HepG2 (cell line): ENCODE results near the gene SLC26A5. TPM values are rescaled to one million over a fixed set of nuclear protein-coding genes. Genes with fewer than 3 reads are reported as not detected.
A peak's percentile ranks its signal among the peaks of the same experiment; 100 is the strongest.

Experiments
- AHR ChIP-seq: IDR thresholded peaks from 2 replicates; pipeline ENCODE4 v1.6.1; 2018; ENCODE audit warnings: missing genetic modification reagents, missing compliant biosample characterization
- GFI1 ChIP-seq: sonication (generic); formaldehyde crosslinking; IDR thresholded peaks from 2 replicates; pipeline ENCODE4 v1.5.0; 2020; ENCODE audit warnings: missing genetic modification reagents, mild to moderate bottlenecking, borderline replicate concordance
- GRHL1 ChIP-seq: sonication (generic); formaldehyde crosslinking; conservative IDR thresholded peaks from 2 replicates; pipeline ENCODE4 v1.8.0; 2022; ENCODE audit warnings: missing genetic modification reagents
- HMGA1 ChIP-seq: sonication (generic); formaldehyde crosslinking; conservative IDR thresholded peaks from 2 replicates; pipeline ENCODE4 v1.4.0; 2020; ENCODE audit warnings: missing genetic modification reagents
- KDM4B ChIP-seq: sonication (generic); formaldehyde crosslinking; IDR thresholded peaks from 2 replicates; pipeline ENCODE4 v1.4.0; 2020; ENCODE audit warnings: missing genetic modification reagents
- NCOA1 ChIP-seq: sonication (generic); formaldehyde crosslinking; IDR thresholded peaks from 2 replicates; pipeline ENCODE4 v1.9.0; 2021; ENCODE audit warnings: missing genetic modification reagents
- POGZ ChIP-seq: sonication (generic); formaldehyde crosslinking; IDR thresholded peaks from 2 replicates; pipeline ENCODE4 v1.4.0; 2020; ENCODE audit warnings: mild to moderate bottlenecking, missing genetic modification reagents
- SAP130 ChIP-seq: IDR thresholded peaks from 2 replicates; pipeline ENCODE4 v1.6.1; 2016; ENCODE audit warnings: low read depth
- SIX1 ChIP-seq: sonication (generic); formaldehyde crosslinking; IDR thresholded peaks from 2 replicates; pipeline ENCODE4 v1.4.0; 2020; ENCODE audit warnings: missing genetic modification reagents, borderline replicate concordance
- SMARCC2 ChIP-seq: fragments of 450-650 bp; IDR thresholded peaks from 2 replicates; pipeline ENCODE4 v1.6.1; 2017; ENCODE audit warnings: antibody characterized with exemption, mild to moderate bottlenecking
- ZBTB3 ChIP-seq: sonication (generic); formaldehyde crosslinking; IDR thresholded peaks from 2 replicates; pipeline ENCODE4 v1.4.0; 2020; ENCODE audit warnings: low read depth, mild to moderate bottlenecking, moderate library complexity, missing genetic modification reagents, borderline replicate concordance
- ZEB1 ChIP-seq: IDR thresholded peaks from 2 replicates; pipeline ENCODE4 v1.6.1; 2012; ENCODE audit warnings: mild to moderate bottlenecking, low read depth, inconsistent platforms; ENCODE audit not compliant: insufficient replicate concordance
- ZFP36 ChIP-seq: fragments of 150-350 bp; IDR thresholded peaks from 2 replicates; pipeline ENCODE4 v1.6.1; 2018; ENCODE audit warnings: borderline replicate concordance, low read length, low read depth; ENCODE audit not compliant: partially characterized antibody
- ZNF124 ChIP-seq: sonication (generic); formaldehyde crosslinking; IDR thresholded peaks from 2 replicates; pipeline ENCODE4 v1.4.0; 2020; ENCODE audit warnings: missing genetic modification reagents
- ZNF160 ChIP-seq: sonication (generic); formaldehyde crosslinking; IDR thresholded peaks from 2 replicates; pipeline ENCODE4 v1.8.0; 2022; ENCODE audit warnings: mild to moderate bottlenecking, inconsistent platforms, missing genetic modification reagents
- ZNF275 ChIP-seq: sonication (generic); formaldehyde crosslinking; IDR thresholded peaks from 2 replicates; pipeline ENCODE4 v1.8.0; 2022; ENCODE audit warnings: missing genetic modification reagents, mild to moderate bottlenecking, inconsistent platforms, borderline replicate concordance
- polyA plus RNA-seq, 8 experiments: library from polyadenylated mRNA; depleted of rRNA in 3 of 8; stranded (reverse) in 7 of 8; unstranded in 1 of 8; fragments of >200 nt; fragmentation: Illumina TruSeq in 4 of 8; extraction: Trizol in 4 of 8; gene quantifications; 2 replicates each; pipeline versions ENCODE4 v1.2.1 to v1.2.3, GENCODE V29; 2011 to 2016; ENCODE audit warnings: low read depth in 4 of 8, missing spikeins in 1 of 8, mixed read lengths in 1 of 8; ENCODE audit not compliant: insufficient read depth in 1 of 8
- total RNA-seq, 5 experiments: library from RNA; depleted of rRNA; stranded (reverse); fragments of >200 nt; fragmentation: Illumina TruSeq; extraction: Trizol; gene quantifications; 2 replicates each; pipeline ENCODE4 v1.2.3, GENCODE V29; 2016; ENCODE audit warnings: low read depth in 1 of 5
- TF ChIP-seq, protein P1 (sequence below): sonication (generic); formaldehyde crosslinking; IDR thresholded peaks from 2 replicates; pipeline ENCODE4 v1.8.1; 2022; ENCODE audit warnings: low read depth, mild to moderate bottlenecking, missing genetic modification reagents
- TF ChIP-seq, protein P2 (sequence below): sonication (generic); formaldehyde crosslinking; IDR thresholded peaks from 2 replicates; pipeline ENCODE4 v1.4.0; 2020; ENCODE audit warnings: missing genetic modification reagents; ENCODE audit errors: not compliant biosample characterization
- TF ChIP-seq, protein P3 (sequence below): sonication (generic); formaldehyde crosslinking; IDR thresholded peaks from 2 replicates; pipeline ENCODE4 v1.5.1; 2020; ENCODE audit warnings: mild to moderate bottlenecking, missing genetic modification reagents, moderate library complexity
- TF ChIP-seq, protein P4 (sequence below): sonication (generic); formaldehyde crosslinking; IDR thresholded peaks from 2 replicates; pipeline ENCODE4 v1.8.0; 2022; ENCODE audit warnings: mild to moderate bottlenecking, missing genetic modification reagents

The SLC26A5 gene
- total and polyA plus RNA-seq, 2 of the 13 experiments (the other 11 are each of a cell fraction or from before 2014, with no cell fraction given): 0.08 to 0.11 TPM

GRCh38 chr7:103344453-103345149 lies 101.4 kb downstream of the SLC26A5 start, which contains the start of gene DNAJC2 (continued):
- TF ChIP-seq, protein P1, sequence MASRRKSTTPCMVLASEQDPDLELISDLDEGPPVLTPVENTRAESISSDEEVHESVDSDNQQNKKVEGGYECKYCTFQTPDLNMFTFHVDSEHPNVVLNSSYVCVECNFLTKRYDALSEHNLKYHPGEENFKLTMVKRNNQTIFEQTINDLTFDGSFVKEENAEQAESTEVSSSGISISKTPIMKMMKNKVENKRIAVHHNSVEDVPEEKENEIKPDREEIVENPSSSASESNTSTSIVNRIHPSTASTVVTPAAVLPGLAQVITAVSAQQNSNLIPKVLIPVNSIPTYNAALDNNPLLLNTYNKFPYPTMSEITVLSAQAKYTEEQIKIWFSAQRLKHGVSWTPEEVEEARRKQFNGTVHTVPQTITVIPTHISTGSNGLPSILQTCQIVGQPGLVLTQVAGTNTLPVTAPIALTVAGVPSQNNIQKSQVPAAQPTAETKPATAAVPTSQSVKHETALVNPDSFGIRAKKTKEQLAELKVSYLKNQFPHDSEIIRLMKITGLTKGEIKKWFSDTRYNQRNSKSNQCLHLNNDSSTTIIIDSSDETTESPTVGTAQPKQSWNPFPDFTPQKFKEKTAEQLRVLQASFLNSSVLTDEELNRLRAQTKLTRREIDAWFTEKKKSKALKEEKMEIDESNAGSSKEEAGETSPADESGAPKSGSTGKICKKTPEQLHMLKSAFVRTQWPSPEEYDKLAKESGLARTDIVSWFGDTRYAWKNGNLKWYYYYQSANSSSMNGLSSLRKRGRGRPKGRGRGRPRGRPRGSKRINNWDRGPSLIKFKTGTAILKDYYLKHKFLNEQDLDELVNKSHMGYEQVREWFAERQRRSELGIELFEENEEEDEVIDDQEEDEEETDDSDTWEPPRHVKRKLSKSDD: peak; percentile 85; the same call in 1 of the 2 replicates
- peak; percentile 82; the same call in 1 of the 2 replicates for TF ChIP-seq SIX1 (CRISPR knock-in tag)
- TF ChIP-seq, protein P2, sequence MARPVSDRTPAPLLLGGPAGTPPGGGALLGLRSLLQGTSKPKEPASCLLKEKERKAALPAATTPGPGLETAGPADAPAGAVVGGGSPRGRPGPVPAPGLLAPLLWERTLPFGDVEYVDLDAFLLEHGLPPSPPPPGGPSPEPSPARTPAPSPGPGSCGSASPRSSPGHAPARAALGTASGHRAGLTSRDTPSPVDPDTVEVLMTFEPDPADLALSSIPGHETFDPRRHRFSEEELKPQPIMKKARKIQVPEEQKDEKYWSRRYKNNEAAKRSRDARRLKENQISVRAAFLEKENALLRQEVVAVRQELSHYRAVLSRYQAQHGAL: no peak
- TF ChIP-seq ZFP36: no peak
- TF ChIP-seq ZEB1: no peak
- TF ChIP-seq ZBTB3 (CRISPR knock-in tag): no peak
- no peak for TF ChIP-seq HMGA1 (CRISPR knock-in tag)
- TF ChIP-seq SAP130 (CRISPR knock-in tag): peak; percentile 98
- peak; percentile 83; the same call in 1 of the 2 replicates for TF ChIP-seq ZNF160
- TF ChIP-seq GRHL1 (CRISPR knock-in tag): no peak
- TF ChIP-seq GFI1: peak; percentile 73; the same call in 1 of the 2 replicates
- TF ChIP-seq, protein P3, sequence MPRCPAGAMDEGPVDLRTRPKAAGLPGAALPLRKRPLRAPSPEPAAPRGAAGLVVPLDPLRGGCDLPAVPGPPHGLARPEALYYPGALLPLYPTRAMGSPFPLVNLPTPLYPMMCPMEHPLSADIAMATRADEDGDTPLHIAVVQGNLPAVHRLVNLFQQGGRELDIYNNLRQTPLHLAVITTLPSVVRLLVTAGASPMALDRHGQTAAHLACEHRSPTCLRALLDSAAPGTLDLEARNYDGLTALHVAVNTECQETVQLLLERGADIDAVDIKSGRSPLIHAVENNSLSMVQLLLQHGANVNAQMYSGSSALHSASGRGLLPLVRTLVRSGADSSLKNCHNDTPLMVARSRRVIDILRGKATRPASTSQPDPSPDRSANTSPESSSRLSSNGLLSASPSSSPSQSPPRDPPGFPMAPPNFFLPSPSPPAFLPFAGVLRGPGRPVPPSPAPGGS (CRISPR knock-in tag): no peak
- no peak for TF ChIP-seq SMARCC2
- TF ChIP-seq, protein P4, sequence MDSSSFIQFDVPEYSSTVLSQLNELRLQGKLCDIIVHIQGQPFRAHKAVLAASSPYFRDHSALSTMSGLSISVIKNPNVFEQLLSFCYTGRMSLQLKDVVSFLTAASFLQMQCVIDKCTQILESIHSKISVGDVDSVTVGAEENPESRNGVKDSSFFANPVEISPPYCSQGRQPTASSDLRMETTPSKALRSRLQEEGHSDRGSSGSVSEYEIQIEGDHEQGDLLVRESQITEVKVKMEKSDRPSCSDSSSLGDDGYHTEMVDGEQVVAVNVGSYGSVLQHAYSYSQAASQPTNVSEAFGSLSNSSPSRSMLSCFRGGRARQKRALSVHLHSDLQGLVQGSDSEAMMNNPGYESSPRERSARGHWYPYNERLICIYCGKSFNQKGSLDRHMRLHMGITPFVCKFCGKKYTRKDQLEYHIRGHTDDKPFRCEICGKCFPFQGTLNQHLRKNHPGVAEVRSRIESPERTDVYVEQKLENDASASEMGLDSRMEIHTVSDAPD (CRISPR knock-in tag): peak; percentile 66; the same call in 1 of the 2 replicates
- TF ChIP-seq KDM4B (CRISPR knock-in tag): peak; percentile 87
- TF ChIP-seq NCOA1 (CRISPR knock-in tag): peak; percentile 91; the same call in 1 of the 2 replicates
- no peak; the same call in 1 of the 2 replicates for TF ChIP-seq ZNF124 (CRISPR knock-in tag)
- no peak for TF ChIP-seq AHR (CRISPR knock-in tag)
- 0 out of 2 replicates have a peak, but pooled peaks have one; percentile 52 for TF ChIP-seq ZNF275 (CRISPR knock-in tag)
- TF ChIP-seq POGZ (CRISPR knock-in tag): peak; percentile 81
